ENCODE results near the gene PCP4L1.

DNA sequence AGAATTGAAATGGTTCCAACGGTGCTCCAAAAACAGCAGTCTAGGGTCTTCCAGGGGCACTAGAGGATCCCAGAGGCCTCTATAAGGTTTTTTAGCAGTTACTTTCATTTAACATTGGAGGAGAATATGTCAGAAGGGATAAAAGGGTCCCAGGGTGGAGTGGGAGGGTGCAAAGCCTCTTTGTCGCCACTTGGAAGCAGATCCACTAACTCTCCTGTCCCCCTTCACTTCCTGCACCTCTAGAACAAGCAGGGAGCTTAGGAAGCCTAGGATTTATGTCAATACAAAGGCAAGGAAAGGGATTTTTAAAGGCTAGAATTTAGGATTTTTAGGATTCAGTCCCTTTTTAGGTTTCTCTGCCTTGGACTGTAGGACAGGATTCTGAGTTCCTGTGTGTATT lies 8.3 kb downstream of the PCP4L1 start:
- TF ChIP-seq POLR2AphosphoS5 (IDR thresholded peaks at IDR 0.05) = no peak
- no peak for TF ChIP-seq POLR2A (IDR thresholded peaks at IDR 0.05)
- TF ChIP-seq, protein P1, sequence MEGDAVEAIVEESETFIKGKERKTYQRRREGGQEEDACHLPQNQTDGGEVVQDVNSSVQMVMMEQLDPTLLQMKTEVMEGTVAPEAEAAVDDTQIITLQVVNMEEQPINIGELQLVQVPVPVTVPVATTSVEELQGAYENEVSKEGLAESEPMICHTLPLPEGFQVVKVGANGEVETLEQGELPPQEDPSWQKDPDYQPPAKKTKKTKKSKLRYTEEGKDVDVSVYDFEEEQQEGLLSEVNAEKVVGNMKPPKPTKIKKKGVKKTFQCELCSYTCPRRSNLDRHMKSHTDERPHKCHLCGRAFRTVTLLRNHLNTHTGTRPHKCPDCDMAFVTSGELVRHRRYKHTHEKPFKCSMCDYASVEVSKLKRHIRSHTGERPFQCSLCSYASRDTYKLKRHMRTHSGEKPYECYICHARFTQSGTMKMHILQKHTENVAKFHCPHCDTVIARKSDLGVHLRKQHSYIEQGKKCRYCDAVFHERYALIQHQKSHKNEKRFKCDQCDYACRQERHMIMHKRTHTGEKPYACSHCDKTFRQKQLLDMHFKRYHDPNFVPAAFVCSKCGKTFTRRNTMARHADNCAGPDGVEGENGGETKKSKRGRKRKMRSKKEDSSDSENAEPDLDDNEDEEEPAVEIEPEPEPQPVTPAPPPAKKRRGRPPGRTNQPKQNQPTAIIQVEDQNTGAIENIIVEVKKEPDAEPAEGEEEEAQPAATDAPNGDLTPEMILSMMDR (IDR thresholded peaks at IDR 0.05) = no peak

Data from prostate gland (tissue), 2 donors.